ENCODE results near the gene CEACAM20.
"Not testable (repeated sequence)": the region's sequence is repeated elsewhere in the genome, so short reads cannot be mapped to it uniquely, and the experiment has no call there.

Gene CEACAM20

DNA sequence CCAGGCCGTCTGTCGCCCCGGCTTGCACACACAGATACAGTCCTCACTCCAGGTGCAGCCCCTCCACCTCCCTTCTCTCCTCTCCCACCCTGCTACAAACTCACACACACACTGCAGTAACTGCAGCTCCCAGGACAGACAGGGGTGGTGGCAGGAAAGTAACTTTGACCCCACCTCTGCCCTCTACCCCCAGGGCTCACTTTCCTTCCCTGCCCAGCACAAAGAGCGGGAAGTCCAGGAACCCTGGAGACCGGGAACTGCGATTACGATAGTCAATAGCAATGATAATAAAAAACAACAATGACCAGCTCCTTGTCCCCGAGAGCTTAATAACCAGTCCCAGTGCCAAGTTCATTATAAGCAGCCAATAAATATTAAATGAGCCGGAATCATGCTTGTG is at the start of gene CEACAM20:
CEACAM20 (minus strand) TSS at position 140 of the 400 bp plus-strand sequence. CDS start 166 bp downstream, outside the sequence.
- DNase-seq: no peak

GRCh38 chr19:44577566-44577874 is 48.0 kb upstream of the CEACAM20 start:
- no peak for DNase-seq

GRCh38 chr19:44576843-44577565 is 47.5 kb upstream of the CEACAM20 start:
- no peak for DNase-seq

DNA sequence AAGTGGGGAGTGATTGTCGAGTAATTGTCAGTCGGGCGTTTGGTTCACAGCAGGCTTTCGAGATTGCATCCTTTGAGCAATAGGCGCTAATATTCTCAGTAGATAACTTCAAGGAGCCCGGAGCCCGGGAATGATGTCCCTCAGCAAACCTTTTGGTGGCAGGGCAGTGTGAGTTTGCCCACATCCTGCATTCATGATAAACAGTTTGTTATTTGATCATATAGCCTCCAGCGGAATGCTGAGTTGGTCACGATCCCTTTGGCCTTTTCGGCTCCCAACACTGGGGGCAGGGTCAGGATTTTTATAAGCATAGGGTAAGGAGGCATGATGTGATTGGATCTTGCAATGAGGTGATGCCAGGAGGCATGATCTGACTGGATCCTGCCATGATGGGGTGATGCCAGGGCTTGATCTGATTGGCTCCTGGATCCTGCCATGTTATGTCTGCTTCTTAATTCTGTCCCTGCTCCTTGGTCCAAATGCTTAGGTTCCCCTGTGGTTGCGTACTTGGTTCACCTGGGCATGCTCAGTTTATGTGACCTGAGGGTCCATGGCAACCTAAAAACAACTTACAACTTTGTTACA is 45.7 kb upstream of the CEACAM20 start:
- no peak for DNase-seq

GRCh38 chr19:44574186-44574950 is 44.9 kb upstream of the CEACAM20 start:
- no peak for DNase-seq

- DNase-seq: no peak
These were observed 44.2 kb upstream of the CEACAM20 start for GRCh38 chr19:44573627-44574026.

DNA sequence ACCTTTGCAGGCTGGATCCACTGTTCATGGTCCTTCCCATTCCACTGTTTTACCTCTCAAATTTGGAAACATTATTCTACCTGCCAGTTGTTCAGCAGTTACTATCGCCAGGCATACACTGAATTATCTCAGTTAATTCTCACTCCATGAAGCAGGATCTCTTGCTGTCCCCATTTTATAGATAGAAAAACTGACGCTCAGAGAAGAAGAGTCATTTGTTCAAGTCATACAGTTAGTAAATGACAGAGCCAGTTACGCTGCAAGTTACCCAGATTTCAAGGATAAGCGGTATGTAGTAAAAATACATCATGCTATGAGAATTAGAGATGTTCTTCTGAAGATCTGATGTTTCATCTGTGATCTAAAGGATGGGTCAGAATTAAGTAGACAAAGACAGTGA is 43.7 kb upstream of the CEACAM20 start:
- no peak for DNase-seq

DNA sequence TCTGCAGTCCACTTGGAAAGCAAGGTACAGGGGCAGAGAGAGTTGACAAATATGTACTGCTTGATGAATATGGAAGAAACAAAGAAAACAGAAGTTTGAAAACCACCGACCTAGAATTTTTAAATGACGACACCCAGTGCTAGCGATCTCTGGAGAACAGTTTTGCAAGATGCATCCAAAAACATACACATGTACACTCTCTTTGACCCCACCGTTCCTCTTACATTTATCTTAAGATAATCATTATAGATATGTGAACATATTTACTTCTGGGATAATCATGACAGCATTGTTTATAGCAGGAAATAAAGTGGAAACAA is 43.1 kb upstream of the CEACAM20 start:
- DNase-seq: no peak

GRCh38 chr19:44571830-44572580 is 42.5 kb upstream of the CEACAM20 start:
- no peak for DNase-seq

DNA sequence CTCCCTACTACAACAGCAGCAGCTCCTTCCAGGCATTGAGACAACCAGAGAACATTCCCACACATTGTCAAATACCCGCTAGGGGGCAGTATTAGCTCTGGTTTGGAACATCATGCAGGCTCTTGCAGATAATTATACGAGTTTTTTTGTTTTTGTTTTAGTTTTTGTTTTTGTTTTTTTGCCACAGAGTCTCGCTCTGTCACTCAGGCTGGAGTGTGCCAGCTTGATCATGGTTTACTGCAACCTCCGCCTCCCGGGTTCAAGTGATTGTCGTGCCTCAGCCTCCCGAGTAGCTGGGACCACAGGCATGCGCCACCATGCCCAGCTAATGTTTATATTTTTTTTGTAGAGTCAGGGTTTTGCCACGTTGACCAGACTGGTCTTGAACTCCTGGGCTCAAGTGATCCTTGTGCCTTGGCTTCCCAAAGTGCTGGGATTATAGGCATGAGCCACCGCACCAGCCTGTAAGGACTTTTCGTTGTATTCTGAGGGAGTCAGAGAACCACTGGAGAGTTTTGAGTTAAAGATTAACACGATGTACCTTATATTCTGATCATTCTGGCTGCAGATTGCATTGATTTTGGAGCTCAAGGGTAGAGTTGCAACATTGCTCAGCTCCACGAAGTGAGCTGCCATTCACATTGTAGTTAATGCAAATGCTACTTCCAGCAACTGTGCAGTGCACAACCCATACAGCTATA is 41.7 kb upstream of the CEACAM20 start:
- no peak for DNase-seq

- DNase-seq: no peak
These were observed 41.1 kb upstream of the CEACAM20 start for GRCh38 chr19:44570603-44570983.

DNA sequence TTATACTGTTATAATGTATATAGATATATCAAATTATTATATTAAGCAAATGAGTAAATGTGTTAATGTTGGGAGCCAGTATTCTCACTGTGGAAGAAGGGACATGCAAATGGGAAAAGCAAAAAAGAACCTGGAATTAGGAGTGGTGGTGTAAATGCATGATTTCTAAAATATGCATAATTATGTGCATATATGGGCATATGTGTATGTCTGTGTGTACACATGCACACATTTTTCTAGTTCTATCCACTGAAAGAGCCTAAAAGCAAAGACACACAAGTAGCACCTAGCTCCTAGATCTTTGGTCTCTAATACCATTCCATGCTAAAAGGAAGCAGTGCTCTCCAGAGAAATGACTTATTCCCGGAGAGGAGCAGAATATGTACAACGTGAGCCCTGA is 38.3 kb upstream of the CEACAM20 start:
- DNase-seq: no peak

- no peak for DNase-seq
These were observed 37.5 kb upstream of the CEACAM20 start for GRCh38 chr19:44566984-44567383.

- DNase-seq: not testable (repeated sequence)
These were observed 33.7 kb upstream of the CEACAM20 start for GRCh38 chr19:44563086-44563655.

- no peak for DNase-seq
These were observed 28.5 kb upstream of the CEACAM20 start for GRCh38 chr19:44557933-44558332.

DNA sequence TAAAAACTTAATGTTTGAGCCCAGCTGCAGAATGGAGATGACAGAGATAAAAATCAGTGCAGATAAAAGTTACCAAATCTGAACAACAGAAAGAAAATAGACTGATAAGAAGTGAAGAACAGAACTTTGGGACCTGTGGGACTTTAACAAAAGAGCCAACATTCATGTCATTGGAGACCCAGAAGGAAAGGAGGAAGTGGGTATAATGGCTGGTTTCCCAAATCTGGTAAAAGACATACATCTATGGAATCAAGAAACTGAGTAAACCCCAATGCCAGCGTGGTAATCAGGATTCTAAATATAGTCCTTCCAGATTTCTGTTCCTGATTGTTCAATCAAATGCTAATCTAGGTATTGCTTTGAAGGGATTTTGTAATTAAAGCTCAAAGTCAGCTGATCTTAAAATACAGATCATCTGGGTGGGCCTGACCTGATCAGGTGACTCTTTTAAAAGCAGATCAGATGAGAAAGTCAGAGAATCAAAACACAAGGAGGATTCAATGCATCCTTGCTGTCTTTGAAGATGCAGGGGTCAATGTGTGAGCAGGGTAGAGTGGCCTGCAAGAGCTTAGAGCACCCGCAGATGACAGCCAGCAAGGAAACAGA is 25.3 kb upstream of the CEACAM20 start:
- no peak for DNase-seq

DNA sequence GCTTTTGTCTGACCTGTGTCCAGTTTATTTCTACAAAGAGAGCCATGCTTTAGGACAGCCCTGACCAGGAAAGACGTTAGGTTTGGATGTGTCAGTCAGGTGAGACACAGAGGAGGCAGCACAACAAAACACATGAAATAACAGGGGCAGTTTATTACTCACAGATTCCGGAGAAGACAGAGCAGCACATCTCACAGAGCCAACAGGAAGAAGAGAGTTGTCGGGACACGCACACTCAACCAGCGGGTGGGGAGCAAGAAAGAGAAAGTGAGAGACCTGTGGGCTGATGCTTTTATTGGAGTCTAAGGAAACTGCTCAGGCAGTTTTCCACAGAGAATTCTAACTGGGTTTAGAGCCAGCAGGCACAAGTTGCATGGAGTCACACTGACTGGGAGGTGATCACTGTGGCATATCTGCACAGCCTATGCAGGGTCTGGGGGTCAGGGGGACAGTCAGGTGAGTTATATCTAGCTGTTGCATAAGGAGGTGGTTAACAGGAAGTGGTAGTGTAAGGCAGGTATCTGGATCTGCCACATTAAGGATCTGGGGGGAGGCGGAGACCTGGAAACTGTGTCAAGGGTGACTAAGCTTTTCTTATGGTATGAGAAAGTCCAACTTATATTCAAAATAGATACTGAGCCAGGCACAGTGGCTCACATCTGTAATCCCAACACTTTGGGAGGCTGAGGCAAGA is 24.1 kb upstream of the CEACAM20 start:
- no peak for DNase-seq

- DNase-seq: no peak
These were observed 22.8 kb upstream of the CEACAM20 start for GRCh38 chr19:44552324-44552723.

DNA sequence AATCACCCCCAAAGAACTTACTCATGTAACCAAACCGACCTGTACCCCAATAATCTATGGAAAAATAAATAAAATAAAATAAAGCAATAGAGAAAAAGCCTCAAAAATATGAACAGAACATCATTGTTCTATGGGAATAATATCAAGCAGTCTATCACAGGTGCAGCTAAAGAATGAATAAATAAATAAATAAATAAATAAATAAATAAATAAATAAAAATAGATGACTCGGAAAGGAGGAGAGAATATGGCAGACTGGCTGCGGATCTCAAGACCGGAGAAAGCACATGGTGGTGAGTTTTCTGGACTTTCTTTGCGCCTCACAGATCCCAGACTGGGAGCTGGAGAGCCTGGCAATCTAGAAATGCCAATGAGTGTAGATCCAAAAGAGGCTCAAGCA is 22.4 kb upstream of the CEACAM20 start:
- DNase-seq: no peak

- not testable (repeated sequence) for DNase-seq
These were observed 21.5 kb upstream of the CEACAM20 start for GRCh38 chr19:44550976-44551375.

DNA sequence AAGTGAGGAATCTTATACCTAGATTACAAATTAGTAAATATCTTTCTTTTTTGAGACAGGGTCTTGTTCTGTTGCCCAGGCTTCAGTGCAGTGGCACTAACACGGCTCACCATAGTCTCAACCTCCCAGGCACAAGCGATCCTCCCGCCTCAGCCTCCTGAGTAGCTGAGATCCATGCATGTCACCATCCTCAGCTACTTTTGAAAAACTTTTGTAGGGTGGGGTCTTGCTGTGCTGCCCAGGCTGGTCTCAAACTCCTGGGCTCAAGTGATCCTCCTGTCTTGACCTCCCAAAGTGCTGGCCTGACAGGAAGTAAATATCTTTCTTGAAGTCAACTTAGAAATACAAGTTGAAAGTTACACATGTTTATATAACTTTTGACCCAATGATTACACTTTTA is 20.0 kb upstream of the CEACAM20 start:
- DNase-seq: no peak

DNA sequence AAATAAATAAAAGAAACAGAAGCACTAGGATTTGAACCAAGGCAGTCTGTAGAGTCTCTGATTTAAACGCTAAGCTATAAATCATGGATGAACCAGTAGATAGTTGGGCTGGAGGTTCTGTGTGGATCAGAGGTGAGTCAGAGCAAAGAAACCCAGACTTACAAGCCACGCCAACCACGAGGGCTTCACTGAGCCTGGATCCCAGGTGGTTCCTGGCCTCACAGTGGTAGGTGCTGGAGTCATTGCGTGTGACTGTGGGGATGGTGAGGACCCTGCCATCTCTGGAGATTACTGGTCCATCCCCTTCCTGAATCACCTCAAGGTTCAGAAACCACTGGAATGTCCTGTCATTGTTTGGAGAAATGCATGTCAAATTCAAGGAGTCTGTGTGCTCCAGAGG is 19.3 kb upstream of the CEACAM20 start:
- DNase-seq: no peak
